Esophagus squamous epithelium (tissue), 5 donors: ENCODE measurements around the gene MEPCE. TPM values are rescaled to one million over a fixed set of nuclear protein-coding genes. Genes with fewer than 3 reads are reported as not detected.

ENCODE experiments used
- DNase-seq: peaks from one replicate; lab custom pipeline; 2025; lab: John Stamatoyannopoulos, UW
- H3K27ac ChIP-seq, 4 donors: fragments of 200-600 bp; sonication (generic); one replicate each; pipeline ENCODE4 v1.5.1; 2016 to 2019; ENCODE audit warnings: mild to moderate bottlenecking in 1 of 4
- H3K27me3 ChIP-seq, 4 donors: fragments of 200-600 bp; sonication (generic); 1 replicate in 3 of 4; 2 replicates in 1 of 4; pipeline versions ENCODE4 v1.5.1 to v1.6.0; 2017 to 2021; ENCODE audit warnings: antibody characterized with exemption in 1 of 4
- H3K36me3 ChIP-seq, 3 donors: fragments of 200-600 bp; sonication (generic); one replicate each; pipeline ENCODE4 v1.5.1; 2016 to 2019
- H3K4me1 ChIP-seq, 3 donors: fragments of 200-600 bp; sonication (generic); one replicate each; pipeline ENCODE4 v1.5.1; 2017 to 2019
- H3K4me3 ChIP-seq, 4 donors: fragments of 200-600 bp; sonication (generic); 1 replicate in 3 of 4; 2 replicates in 1 of 4; pipeline ENCODE4 v1.5.1; 2016 to 2019; ENCODE audit warnings: mild to moderate bottlenecking in 2 of 4, moderate library complexity in 1 of 4
- H3K9me3 ChIP-seq, 3 donors: fragments of 200-600 bp; sonication (generic); one replicate each; pipeline ENCODE4 v1.5.1; 2016 to 2019
- POLR2A ChIP-seq, 4 donors: fragments of 450-650 bp; IDR thresholded peaks; one replicate each; pipeline ENCODE4 v1.6.1; 2017; ENCODE audit warnings: antibody characterized with exemption in 4 of 4, mild to moderate bottlenecking in 4 of 4, moderate library complexity in 3 of 4
- WGBS, 2 donors: methylation state at CpG; one replicate each; pipeline ENCODE4 v1.1.5; 2018; 5-methylcytosine and 5-hydroxymethylcytosine counted together
- intact Hi-C: fragments of 100-400 bp; cut with DNase I; formaldehyde crosslinking; loops from one replicate; pipeline ENCODE4 v1.15.0; 2022
- total RNA-seq, 4 donors: library from RNA; depleted of rRNA; stranded (reverse); fragments of >200 nt; gene quantifications; one replicate each; pipeline ENCODE4 v1.1.0, GENCODE V29; 2016
- TF ChIP-seq, protein P1 (sequence below), 6 experiments: fragments of 450-650 bp in 4 of 6; fragments of 200-600 bp in 2 of 6; sonication (generic) in 2 of 6; IDR thresholded peaks; one replicate each; pipeline ENCODE4 v1.5.1; 2016 to 2019; ENCODE audit warnings: antibody characterized with exemption in 6 of 6, mild to moderate bottlenecking in 4 of 6, moderate library complexity in 4 of 6
- donor health status: DM: yes; HTN: yes; CAD: no.

The MEPCE gene
- total RNA-seq, 4 donors from 2014 or later, result 18.0 to 27.7 (median 23.4) TPM

DNA sequence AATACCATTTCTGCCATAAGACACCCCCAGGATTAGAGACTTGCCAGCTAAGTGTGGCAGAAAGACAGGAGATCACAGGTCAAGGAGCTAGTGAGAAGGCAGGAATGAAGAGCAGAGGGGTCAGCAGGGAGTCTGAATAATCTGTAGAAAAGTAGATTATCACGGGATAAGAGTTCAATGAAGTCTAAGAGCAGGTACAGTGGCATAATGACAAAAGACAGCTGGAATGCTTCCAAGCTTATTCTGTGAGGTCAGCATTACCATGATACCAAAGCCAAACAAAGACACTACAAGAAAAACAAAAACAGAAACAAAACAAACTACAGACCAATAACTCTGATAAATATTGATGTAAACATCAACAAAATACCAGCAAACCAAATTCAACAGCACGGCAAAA is 35.6 kb upstream of the MEPCE start:
- intact Hi-C loops, result no loop called here
- peaks cover 0 to 4% (median 0%) of the 10 kb centered on the region in 3 donors for H3K4me1 ChIP-seq
- no peaks in the 10 kb centered on the region for H3K27me3 ChIP-seq
- H3K9me3 ChIP-seq, result no peaks in the 10 kb centered on the region
- H3K27ac ChIP-seq, result no peak overlapping the region
- WGBS, 2 donors, result 70 to 74% methylated on average over 2 of the region's 2 CpGs
- TF ChIP-seq POLR2A (IDR thresholded peaks at IDR 0.05), result no peak
- TF ChIP-seq, protein P1, sequence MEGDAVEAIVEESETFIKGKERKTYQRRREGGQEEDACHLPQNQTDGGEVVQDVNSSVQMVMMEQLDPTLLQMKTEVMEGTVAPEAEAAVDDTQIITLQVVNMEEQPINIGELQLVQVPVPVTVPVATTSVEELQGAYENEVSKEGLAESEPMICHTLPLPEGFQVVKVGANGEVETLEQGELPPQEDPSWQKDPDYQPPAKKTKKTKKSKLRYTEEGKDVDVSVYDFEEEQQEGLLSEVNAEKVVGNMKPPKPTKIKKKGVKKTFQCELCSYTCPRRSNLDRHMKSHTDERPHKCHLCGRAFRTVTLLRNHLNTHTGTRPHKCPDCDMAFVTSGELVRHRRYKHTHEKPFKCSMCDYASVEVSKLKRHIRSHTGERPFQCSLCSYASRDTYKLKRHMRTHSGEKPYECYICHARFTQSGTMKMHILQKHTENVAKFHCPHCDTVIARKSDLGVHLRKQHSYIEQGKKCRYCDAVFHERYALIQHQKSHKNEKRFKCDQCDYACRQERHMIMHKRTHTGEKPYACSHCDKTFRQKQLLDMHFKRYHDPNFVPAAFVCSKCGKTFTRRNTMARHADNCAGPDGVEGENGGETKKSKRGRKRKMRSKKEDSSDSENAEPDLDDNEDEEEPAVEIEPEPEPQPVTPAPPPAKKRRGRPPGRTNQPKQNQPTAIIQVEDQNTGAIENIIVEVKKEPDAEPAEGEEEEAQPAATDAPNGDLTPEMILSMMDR (IDR thresholded peaks at IDR 0.05), result no peak
- no peak overlapping the region for H3K4me3 ChIP-seq
- no peak for DNase-seq
- H3K36me3 ChIP-seq, result no peaks in the 10 kb centered on the region

DNA sequence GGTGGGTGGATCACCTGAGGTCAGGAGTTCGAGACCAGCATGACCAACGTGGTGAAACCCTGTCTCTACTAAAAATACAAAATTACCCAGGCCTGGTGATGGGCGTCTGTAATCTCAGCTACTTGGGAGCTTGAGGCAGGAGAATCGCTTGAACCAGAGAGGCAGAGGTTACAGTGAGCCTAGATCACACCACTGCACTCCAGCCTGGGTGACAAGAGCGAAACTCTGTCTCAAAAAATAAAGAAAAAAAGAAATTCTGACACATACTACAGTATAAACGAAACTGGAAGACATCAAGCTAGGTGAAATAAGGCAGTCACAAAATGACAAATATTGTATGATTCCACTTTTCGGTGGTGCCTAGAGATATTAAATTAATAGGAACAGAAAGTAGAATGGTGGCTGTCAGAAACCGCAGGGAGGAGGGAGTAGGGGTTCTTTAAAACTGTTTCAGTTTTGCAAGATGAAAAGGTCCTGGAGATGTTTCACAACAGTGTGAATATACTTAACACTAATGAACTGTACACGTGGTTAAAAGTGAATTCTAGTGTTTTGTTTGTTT is 33.1 kb upstream of the MEPCE start:
- H3K4me3 ChIP-seq, result no peak overlapping the region
- TF ChIP-seq POLR2A (IDR thresholded peaks at IDR 0.05), result no peak
- TF ChIP-seq, protein P1 (IDR thresholded peaks at IDR 0.05), result no peak
- peaks cover 0 to 4% (median 0%) of the 10 kb centered on the region in 3 donors for H3K4me1 ChIP-seq
- WGBS, 2 donors, result 52 to 68% methylated on average over 9 of the region's 9 CpGs
- H3K36me3 ChIP-seq, result no peaks in the 10 kb centered on the region
- H3K27ac ChIP-seq, result no peak overlapping the region
- no peak for DNase-seq
- no peaks in the 10 kb centered on the region for H3K9me3 ChIP-seq
- intact Hi-C loops, result no loop called here
- no peaks in the 10 kb centered on the region for H3K27me3 ChIP-seq

DNA sequence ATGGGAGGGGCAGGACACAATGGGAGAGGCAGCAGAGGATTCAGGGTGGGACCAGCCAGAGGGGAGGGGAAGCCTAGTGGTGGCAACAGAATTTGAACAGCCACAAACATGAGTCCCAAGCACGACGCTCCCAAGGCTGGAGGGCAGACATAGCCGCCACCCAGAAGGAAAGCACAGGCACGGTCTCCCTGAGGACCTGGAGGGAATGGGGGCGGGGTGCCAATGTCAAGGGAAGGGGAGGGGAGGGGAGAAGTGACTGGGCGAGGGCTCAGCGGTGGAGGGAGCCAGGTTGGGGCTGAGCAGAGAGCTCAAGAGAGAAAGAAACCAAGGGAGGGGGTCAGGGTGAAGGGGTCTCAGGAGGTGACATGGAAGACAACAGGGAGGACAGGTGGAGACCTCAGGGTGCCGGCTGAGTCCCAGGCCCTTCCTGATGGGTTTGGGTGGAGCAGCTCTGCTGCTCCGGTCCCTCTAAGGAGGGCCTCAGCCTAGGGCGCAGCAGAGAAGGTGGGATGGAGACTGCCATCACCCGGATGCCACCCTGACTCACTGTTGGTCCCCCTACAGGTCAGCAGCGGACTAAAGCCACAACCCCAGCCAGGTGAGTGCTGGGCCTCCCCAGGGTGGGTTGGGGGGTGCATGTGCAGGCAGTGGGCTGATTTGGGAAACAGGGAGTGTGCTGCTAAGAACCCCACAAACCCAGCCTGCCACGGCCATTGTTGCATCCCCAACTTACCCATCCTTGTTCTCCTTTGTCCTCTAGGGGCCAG is 32.1 kb upstream of the MEPCE start:
- Histone ChIP-seq H3K27ac (no peak overlapping the region), H3K4me1 (peaks cover 0 to 4% (median 0%) of the 10 kb centered on the region in 3 donors), H3K36me3 (no peaks in the 10 kb centered on the region), H3K27me3 (no peaks in the 10 kb centered on the region), H3K9me3 (no peaks in the 10 kb centered on the region), H3K4me3 (no peak overlapping the region)
- WGBS, 2 donors, result 54 to 72% methylated on average over 10 to 11 of the region's 13 CpGs
- DNase-seq, result no peak
- TF ChIP-seq POLR2A (IDR thresholded peaks at IDR 0.05), result no peak
- TF ChIP-seq, protein P1 (IDR thresholded peaks at IDR 0.05), result no peak
- intact Hi-C loops, result no loop called here

DNA sequence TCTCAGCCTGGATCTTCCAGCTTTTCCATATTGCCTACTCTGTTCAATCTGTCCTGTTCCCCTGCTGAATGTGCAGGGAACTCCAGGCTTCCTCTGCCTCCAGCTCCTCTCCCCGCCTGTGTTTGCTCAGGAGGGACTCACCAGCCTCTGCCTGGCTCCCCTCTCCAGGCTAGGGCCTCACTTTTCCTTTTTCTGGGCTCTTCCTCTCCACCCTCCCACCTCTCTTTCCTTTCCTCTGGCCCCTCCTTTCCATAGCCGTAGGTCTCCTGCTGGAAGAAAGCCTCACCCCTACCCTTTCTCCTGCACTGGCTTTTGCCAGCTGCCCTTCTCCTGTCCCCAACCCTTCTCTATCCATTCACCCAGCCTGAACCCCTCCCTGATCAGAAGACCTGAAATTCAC is 31.4 kb upstream of the MEPCE start:
- Histone ChIP-seq H3K4me3 (no peak overlapping the region), H3K27ac (no peak overlapping the region), H3K4me1 (peaks cover 0 to 4% (median 0%) of the 10 kb centered on the region in 3 donors), H3K36me3 (no peaks in the 10 kb centered on the region), H3K27me3 (no peaks in the 10 kb centered on the region), H3K9me3 (no peaks in the 10 kb centered on the region)
- no peak for DNase-seq
- TF ChIP-seq, protein P1 (IDR thresholded peaks at IDR 0.05), result no peak
- TF ChIP-seq POLR2A (IDR thresholded peaks at IDR 0.05), result no peak
- intact Hi-C loops, result no loop called here
- 39 to 59% methylated on average over 2 of the region's 2 CpGs for WGBS, 2 donors

DNA sequence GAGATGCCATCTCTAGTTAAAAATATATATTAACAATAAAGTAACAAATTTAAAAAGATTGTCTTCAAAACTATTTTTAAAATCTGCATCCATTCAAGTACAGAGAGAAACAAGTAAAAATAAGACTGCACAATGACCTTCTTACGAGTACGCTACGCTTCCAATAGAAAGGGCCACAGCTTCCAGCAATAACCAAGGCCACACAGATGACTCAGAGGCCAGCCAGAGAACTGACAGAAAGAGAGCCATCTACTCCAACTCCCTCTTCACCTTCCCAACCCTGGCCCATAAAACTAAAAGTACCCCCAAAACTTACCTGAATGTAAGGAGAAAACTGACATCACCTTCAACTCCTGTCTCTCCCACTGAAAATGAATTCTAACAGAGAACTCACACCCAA is 29.6 kb upstream of the MEPCE start:
- no peak for TF ChIP-seq POLR2A (IDR thresholded peaks at IDR 0.05)
- TF ChIP-seq, protein P1 (IDR thresholded peaks at IDR 0.05), result no peak
- no peaks in the 10 kb centered on the region for H3K36me3 ChIP-seq
- WGBS, 2 donors, result 97% methylated on average over 3 of the region's 3 CpGs
- no peak overlapping the region for H3K4me3 ChIP-seq
- no peak for DNase-seq
- H3K27ac ChIP-seq, result no peak overlapping the region
- intact Hi-C loops, result no loop called here
- peaks cover 0 to 4% (median 0%) of the 10 kb centered on the region in 3 donors for H3K4me1 ChIP-seq
- no peaks in the 10 kb centered on the region for H3K9me3 ChIP-seq
- no peaks in the 10 kb centered on the region for H3K27me3 ChIP-seq
